PFSK-1 (cell line): ENCODE measurements around the gene TSPO.

Source experiments
- POLR2AphosphoS5 ChIP-seq: IDR thresholded peaks from 2 replicates; pipeline ENCODE4 v1.6.1; 2012; ENCODE audit warnings: low read depth, mild to moderate bottlenecking, control low read depth, low read length, moderate library complexity
- REST ChIP-seq, 2 experiments: IDR thresholded peaks; 2 replicates each; pipeline versions ENCODE4 v1.6.1 to v1.8.0; 2011 to 2012; ENCODE audit warnings: low read depth in 2 of 2, low read length in 2 of 2, control low read depth in 1 of 2, inconsistent platforms in 1 of 2, mild to moderate bottlenecking in 1 of 2, moderate library complexity in 1 of 2; ENCODE audit not compliant: insufficient read depth in 1 of 2
- TAF1 ChIP-seq: IDR thresholded peaks from 2 replicates; pipeline ENCODE4 v1.6.1; 2012; ENCODE audit warnings: low read length, control low read depth, borderline replicate concordance; ENCODE audit not compliant: insufficient read depth

- no peak for TF ChIP-seq POLR2AphosphoS5
- TF ChIP-seq TAF1 = no peak
- TF ChIP-seq REST (IDR thresholded peaks at IDR 0.05; ENCODE audit: insufficient read depth in 1 of 2, low read depth in 2 of 2, low read length in 2 of 2) = no peak
Measured at GRCh38 chr22:43135565-43135964, 15.8 kb upstream of the TSPO start.
